ENCODE data around the gene NOM1.

DNA sequence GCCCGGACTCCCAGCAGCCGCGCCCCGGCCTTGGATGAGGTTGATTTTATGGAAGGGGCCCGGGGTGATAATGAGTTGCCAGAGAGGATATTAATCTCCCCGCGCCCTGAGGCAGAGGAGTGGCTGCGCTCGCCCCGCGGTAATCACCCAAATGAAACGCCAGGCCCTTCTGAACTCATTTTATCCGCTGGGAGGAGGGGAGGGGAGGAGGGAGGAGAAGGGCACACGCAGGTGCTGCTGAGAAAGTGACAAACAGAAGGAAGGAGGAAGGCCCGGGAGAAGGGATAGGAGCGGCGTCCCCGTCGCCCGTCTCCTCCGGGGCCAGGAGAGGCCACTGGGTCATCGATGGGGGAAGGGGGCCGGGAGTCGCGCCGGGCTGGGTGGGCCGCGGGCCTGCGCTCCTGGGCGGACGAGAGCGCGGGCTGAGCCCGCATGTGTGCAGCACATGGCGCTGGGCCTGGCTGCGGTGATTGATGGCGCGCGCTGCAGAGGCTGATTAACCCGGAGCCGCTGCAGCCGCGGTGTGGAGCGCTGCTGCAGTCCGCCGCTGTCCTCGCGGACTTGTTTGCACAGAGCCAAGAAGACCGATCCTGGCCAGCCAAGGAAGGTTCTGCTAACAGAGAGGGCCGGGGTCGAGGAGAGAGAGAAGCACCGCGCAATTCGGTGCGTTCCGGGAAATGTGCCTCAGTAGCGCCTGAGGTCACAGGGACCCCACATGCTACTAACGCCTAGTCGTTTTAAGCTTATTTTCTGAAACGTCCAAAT, 54.4 kb downstream of the NOM1 start:
- TF ChIP-seq CTCF (IDR thresholded peaks at IDR 0.05) (no peak), ZFX (IDR thresholded peaks at IDR 0.05; ENCODE audit: borderline replicate concordance) (no peak)
